Suprapubic skin (tissue), 4 donors: ENCODE results near the gene IL12B.

ENCODE experiments used
- CTCF ChIP-seq, 2 donors: fragments of 200-600 bp in 1 of 2; fragments of 450-650 bp in 1 of 2; sonication (generic) in 1 of 2; IDR thresholded peaks; one replicate each; pipeline ENCODE4 v1.5.1; 2016 to 2019; ENCODE audit warnings: antibody characterized with exemption in 2 of 2, mild to moderate bottlenecking in 1 of 2, moderate library complexity in 1 of 2
- EP300 ChIP-seq: sonication (generic); formaldehyde crosslinking; IDR thresholded peaks from one replicate; pipeline ENCODE4 v1.6.1; 2017; ENCODE audit warnings: antibody characterized with exemption
- POLR2A ChIP-seq, 2 donors: fragments of 450-650 bp; IDR thresholded peaks; one replicate each; pipeline ENCODE4 v1.6.1; 2017; ENCODE audit warnings: antibody characterized with exemption in 2 of 2, mild to moderate bottlenecking in 2 of 2, moderate library complexity in 2 of 2
- POLR2AphosphoS5 ChIP-seq, 3 donors: sonication (generic); formaldehyde crosslinking; IDR thresholded peaks; one replicate each; pipeline ENCODE4 v1.6.1; 2017; ENCODE audit warnings: antibody characterized with exemption in 3 of 3

- TF ChIP-seq POLR2AphosphoS5 (IDR thresholded peaks at IDR 0.05) (no peak), CTCF (IDR thresholded peaks at IDR 0.05) (no peak), POLR2A (IDR thresholded peaks at IDR 0.05) (no peak), EP300 (no peak)
These were observed 19.8 kb downstream of the IL12B start for GRCh38 chr5:159310511-159310910.
